ENCODE data around the gene ACBD6.

GRCh38 chr1:180255536-180256340 is 246.6 kb downstream of the ACBD6 start:
- TF ChIP-seq CTCF (IDR thresholded peaks at IDR 0.05) (no peak), POLR2A (IDR thresholded peaks at IDR 0.05) (no peak)

All from vagina (tissue), 2 donors.